ENCODE measurements around the gene TCEANC2.

DNA sequence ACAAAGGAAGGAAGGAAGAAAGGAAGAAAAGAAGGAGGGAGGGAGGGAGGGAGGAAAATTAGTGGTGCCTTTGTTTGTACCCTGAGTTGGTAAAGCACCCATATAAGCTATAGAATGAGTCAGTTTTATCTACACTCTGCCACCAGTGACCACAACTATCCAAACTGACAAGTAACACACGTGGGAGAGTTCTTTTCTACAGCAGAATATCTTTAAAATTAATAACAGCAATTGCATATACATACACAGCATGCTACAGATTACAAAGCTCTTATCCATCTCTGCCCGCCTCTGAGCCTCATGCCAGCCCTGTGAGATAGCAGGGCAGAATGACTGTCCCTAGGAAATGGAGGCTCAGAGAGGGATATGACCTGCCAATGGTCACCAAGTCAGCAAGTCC is 79.1 kb downstream of the TCEANC2 start:
- no peak for TF ChIP-seq POLR2A (IDR thresholded peaks at IDR 0.05)
- TF ChIP-seq, protein P1, sequence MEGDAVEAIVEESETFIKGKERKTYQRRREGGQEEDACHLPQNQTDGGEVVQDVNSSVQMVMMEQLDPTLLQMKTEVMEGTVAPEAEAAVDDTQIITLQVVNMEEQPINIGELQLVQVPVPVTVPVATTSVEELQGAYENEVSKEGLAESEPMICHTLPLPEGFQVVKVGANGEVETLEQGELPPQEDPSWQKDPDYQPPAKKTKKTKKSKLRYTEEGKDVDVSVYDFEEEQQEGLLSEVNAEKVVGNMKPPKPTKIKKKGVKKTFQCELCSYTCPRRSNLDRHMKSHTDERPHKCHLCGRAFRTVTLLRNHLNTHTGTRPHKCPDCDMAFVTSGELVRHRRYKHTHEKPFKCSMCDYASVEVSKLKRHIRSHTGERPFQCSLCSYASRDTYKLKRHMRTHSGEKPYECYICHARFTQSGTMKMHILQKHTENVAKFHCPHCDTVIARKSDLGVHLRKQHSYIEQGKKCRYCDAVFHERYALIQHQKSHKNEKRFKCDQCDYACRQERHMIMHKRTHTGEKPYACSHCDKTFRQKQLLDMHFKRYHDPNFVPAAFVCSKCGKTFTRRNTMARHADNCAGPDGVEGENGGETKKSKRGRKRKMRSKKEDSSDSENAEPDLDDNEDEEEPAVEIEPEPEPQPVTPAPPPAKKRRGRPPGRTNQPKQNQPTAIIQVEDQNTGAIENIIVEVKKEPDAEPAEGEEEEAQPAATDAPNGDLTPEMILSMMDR (IDR thresholded peaks at IDR 0.05), result no peak
